H9 (cell line): ENCODE measurements around the gene MYL9. TPM values are rescaled to one million over a fixed set of nuclear protein-coding genes. Genes with fewer than 3 reads are reported as not detected.

Source experiments
- DNase-seq: peaks from one replicate; pipeline ENCODE4 v3.0.0-alpha.2; 2017
- H2AFZ ChIP-seq: one replicate; pipeline ENCODE4 v1.6.1; 2013; ENCODE audit warnings: mild to moderate bottlenecking, low read length, control low read depth, moderate library complexity
- H2AK5ac ChIP-seq: 2 replicates; pipeline ENCODE4 v1.6.1; 2013; ENCODE audit warnings: low read length, control low read depth, mixed read lengths; ENCODE audit not compliant: insufficient read length
- H2BK120ac ChIP-seq: one replicate; pipeline ENCODE4 v1.6.1; 2013; ENCODE audit warnings: low read depth, mild to moderate bottlenecking, low read length, control low read depth, inconsistent platforms; ENCODE audit not compliant: poor library complexity, severe bottlenecking
- H2BK12ac ChIP-seq: 2 replicates; pipeline ENCODE4 v1.6.1; 2013; ENCODE audit warnings: low read length, control low read depth, mixed read lengths, low read depth; ENCODE audit not compliant: insufficient read length
- H2BK15ac ChIP-seq: 2 replicates; pipeline ENCODE4 v1.6.1; 2013; ENCODE audit warnings: low read depth, low read length, control low read depth
- H2BK20ac ChIP-seq: one replicate; pipeline ENCODE4 v1.6.1; 2013; ENCODE audit warnings: low read depth, mild to moderate bottlenecking, low read length, control low read depth, inconsistent platforms; ENCODE audit not compliant: poor library complexity, severe bottlenecking
- H2BK5ac ChIP-seq: 2 replicates; pipeline ENCODE4 v1.6.1; 2013; ENCODE audit warnings: low read length, control low read depth, mixed read lengths; ENCODE audit not compliant: insufficient read length
- H3K14ac ChIP-seq: 2 replicates; pipeline ENCODE4 v1.6.1; 2013; ENCODE audit warnings: low read length, control low read depth; ENCODE audit not compliant: insufficient read depth
- H3K18ac ChIP-seq: 2 replicates; pipeline ENCODE4 v1.6.1; 2013; ENCODE audit warnings: low read depth, mild to moderate bottlenecking, mixed read lengths, low read length, control low read depth; ENCODE audit not compliant: insufficient read length
- H3K23ac ChIP-seq: 2 replicates; pipeline ENCODE4 v1.6.1; 2013; ENCODE audit warnings: low read length, control low read depth, mixed read lengths, low read depth; ENCODE audit not compliant: insufficient read length
- H3K23me2 ChIP-seq: 2 replicates; pipeline ENCODE4 v1.6.1; 2013; ENCODE audit warnings: low read depth, mild to moderate bottlenecking, mixed read lengths, low read length, control low read depth; ENCODE audit not compliant: insufficient read length, poor library complexity, severe bottlenecking
- H3K27ac ChIP-seq: 2 replicates; pipeline ENCODE4 v1.5.1; 2013; ENCODE audit warnings: low read length, control low read depth, mixed read lengths, low read depth; ENCODE audit not compliant: insufficient read length
- H3K27me3 ChIP-seq: 2 replicates; pipeline ENCODE4 v1.6.1; 2013; ENCODE audit warnings: low read length, control low read depth, inconsistent platforms; ENCODE audit not compliant: insufficient read depth
- H3K4ac ChIP-seq: 2 replicates; pipeline ENCODE4 v1.6.1; 2013; ENCODE audit warnings: low read depth, mild to moderate bottlenecking, control low read depth, inconsistent platforms, low read length, moderate library complexity
- H3K4me1 ChIP-seq: 2 replicates; pipeline ENCODE4 v1.6.1; 2013; ENCODE audit warnings: low read length, control low read depth, inconsistent platforms; ENCODE audit not compliant: insufficient read depth
- H3K4me2 ChIP-seq: 2 replicates; pipeline ENCODE4 v1.6.1; 2013; ENCODE audit warnings: low read length, control low read depth, mixed read lengths; ENCODE audit not compliant: insufficient read length, insufficient read depth
- H3K56ac ChIP-seq: 2 replicates; pipeline ENCODE4 v1.6.1; 2013; ENCODE audit warnings: low read depth, mild to moderate bottlenecking, mixed read lengths, low read length, control low read depth; ENCODE audit not compliant: insufficient read length
- H3K79me1 ChIP-seq: 2 replicates; pipeline ENCODE4 v1.6.1; 2013; ENCODE audit warnings: low read depth, mild to moderate bottlenecking, moderate library complexity, low read length, control low read depth, inconsistent platforms; ENCODE audit not compliant: insufficient read depth, poor library complexity, severe bottlenecking
- H3K79me2 ChIP-seq: 2 replicates; pipeline ENCODE4 v1.6.1; 2013; ENCODE audit warnings: low read length, control low read depth, inconsistent platforms; ENCODE audit not compliant: insufficient read depth
- H3K9ac ChIP-seq: 2 replicates; pipeline ENCODE4 v1.6.1; 2013; ENCODE audit warnings: low read length, control low read depth, mixed read lengths; ENCODE audit not compliant: insufficient read length; ENCODE audit errors: extremely low read depth
- H3K9me3 ChIP-seq: one replicate; pipeline ENCODE4 v1.6.1; 2013; ENCODE audit warnings: low read depth, low read length, inconsistent platforms; ENCODE audit not compliant: control insufficient read depth
- H3T11ph ChIP-seq: one replicate; pipeline ENCODE4 v1.6.1; 2013; ENCODE audit warnings: mild to moderate bottlenecking, low read length, control low read depth, inconsistent platforms
- H4K20me1 ChIP-seq: one replicate; pipeline ENCODE4 v1.6.1; 2013; ENCODE audit not compliant: control insufficient read depth, insufficient read length, insufficient read depth
- H4K5ac ChIP-seq: 2 replicates; pipeline ENCODE4 v1.6.1; 2013; ENCODE audit warnings: low read depth, mild to moderate bottlenecking, mixed read lengths, low read length, control low read depth; ENCODE audit not compliant: insufficient read length
- H4K8ac ChIP-seq: replicated peaks from 2 replicates; pipeline ENCODE4 v1.6.1; 2013; ENCODE audit warnings: low read length, control low read depth, mixed read lengths, low read depth; ENCODE audit not compliant: insufficient read length
- H4K91ac ChIP-seq: 2 replicates; pipeline ENCODE4 v1.6.1; 2013; ENCODE audit warnings: low read depth, mild to moderate bottlenecking, moderate library complexity, mixed read lengths, low read length, control low read depth; ENCODE audit not compliant: insufficient read length
- H3K27ac Mint-ChIP-seq, 3 experiments: 2 replicates in 2 of 3; 3 replicates in 1 of 3; pipeline ENCODE4 v1.8.0; 2020 to 2021; ENCODE audit warnings: mixed read lengths in 3 of 3, mild to moderate bottlenecking in 1 of 3, moderate library complexity in 1 of 3
- H3K27me3 Mint-ChIP-seq: 2 replicates; pipeline ENCODE4 v1.8.0; 2021; ENCODE audit warnings: low read depth, mild to moderate bottlenecking, moderate library complexity, mixed read lengths
- H3K36me3 Mint-ChIP-seq, 3 experiments: 2 replicates in 2 of 3; 3 replicates in 1 of 3; pipeline ENCODE4 v1.8.0; 2020 to 2021; ENCODE audit warnings: low read depth in 3 of 3, mixed read lengths in 3 of 3; ENCODE audit not compliant: insufficient read depth in 1 of 3
- H3K4me1 Mint-ChIP-seq, 2 experiments: 2 replicates each; pipeline ENCODE4 v1.8.0; 2020; ENCODE audit warnings: mixed read lengths in 2 of 2
- H3K4me3 Mint-ChIP-seq, 2 experiments: 2 replicates in 1 of 2; 3 replicates in 1 of 2; pipeline ENCODE4 v1.8.0; 2020 to 2021; ENCODE audit warnings: mild to moderate bottlenecking in 2 of 2, mixed read lengths in 2 of 2, moderate library complexity in 1 of 2
- H3K9me3 Mint-ChIP-seq, 2 experiments: 2 replicates in 1 of 2; 3 replicates in 1 of 2; pipeline ENCODE4 v1.8.0; 2020; ENCODE audit warnings: mild to moderate bottlenecking in 2 of 2, mixed read lengths in 2 of 2, moderate library complexity in 1 of 2
- WGBS: extraction: QIAGEN DNeasy Blood & Tissue Kit; methylation state at CpG from one replicate; pipeline ENCODE4 v1.1.7; 2013; ENCODE audit warnings: missing lambda C conversion rate, low lambda C conversion rate, mixed read lengths; ENCODE audit not compliant: insufficient read length; ENCODE audit errors: extremely low coverage; 5-methylcytosine and 5-hydroxymethylcytosine counted together
- total RNA-seq: library from RNA; stranded (reverse); gene quantifications from 2 replicates; pipeline ENCODE4 v1.2.1, GENCODE V29; 2021
- TF ChIP-seq, protein P1 (sequence below): fragments of 200-600 bp; sonication (generic); conservative IDR thresholded peaks from 3 replicates; pipeline ENCODE4 v1.8.0; 2021; ENCODE audit warnings: antibody characterized with exemption, mild to moderate bottlenecking

The MYL9 gene
- total RNA-seq, 1 experiment from 2014 or later, result 218 TPM

DNA sequence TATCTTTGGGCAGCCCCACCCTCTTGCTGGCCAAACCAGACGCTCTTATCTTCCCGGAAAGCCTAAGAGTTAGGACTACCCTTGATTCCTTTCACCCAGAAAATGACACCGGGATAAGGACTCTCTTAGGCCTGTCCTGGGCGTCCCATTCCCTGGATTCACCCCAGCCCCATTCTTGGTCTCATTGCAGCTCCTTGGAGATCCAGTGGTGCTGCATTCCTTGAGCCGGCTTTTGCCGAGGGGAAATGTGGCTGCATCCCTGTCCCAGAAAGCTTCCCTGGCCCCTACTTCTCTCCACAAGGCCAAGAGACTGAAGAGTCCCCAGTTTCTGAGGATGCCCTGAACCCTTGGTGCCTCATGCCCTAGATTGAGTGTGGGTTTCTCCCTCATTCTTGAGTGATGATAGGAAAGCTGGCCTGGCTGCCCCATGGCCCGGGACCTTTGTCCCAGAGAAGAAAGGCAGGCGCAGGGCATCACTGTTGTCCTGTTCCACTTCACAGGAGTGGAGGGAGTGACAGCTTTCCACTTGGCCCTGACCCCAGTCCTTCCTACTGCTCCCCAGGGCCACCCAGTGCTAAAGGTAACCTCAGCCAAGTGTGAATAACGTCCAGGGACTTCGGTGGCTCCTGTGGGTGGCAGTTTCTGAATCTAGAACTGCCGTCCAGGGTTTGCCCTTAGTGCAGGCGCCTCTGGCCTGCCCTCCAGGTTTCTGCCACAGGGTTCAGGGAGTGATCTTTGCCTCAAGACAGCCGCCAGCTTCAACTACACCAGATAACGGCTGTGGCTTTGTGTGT, 42.7 kb upstream of the MYL9 start:
- Histone ChIP-seq H3K79me1 (no peaks in the 10 kb centered on the region), H2BK120ac (no peak overlapping the region), H4K8ac (no peak overlapping the region), H3K27ac (no peak overlapping the region), H3K18ac (no peak overlapping the region), H2AFZ (no peak overlapping the region), H3T11ph (no peak overlapping the region), H3K23ac (no peak overlapping the region), H4K91ac (no peak overlapping the region), H2BK5ac (no peak overlapping the region), H2BK20ac (no peak overlapping the region), H3K4me2 (no peak overlapping the region), H3K4me1 (no peaks in the 10 kb centered on the region), H2AK5ac (no peak overlapping the region), H3K14ac (no peak overlapping the region), H3K9ac (no peak overlapping the region), H3K56ac (no peak overlapping the region), H2BK12ac (no peak overlapping the region), H3K27me3 (no peaks in the 10 kb centered on the region), H4K20me1 (no peaks in the 10 kb centered on the region), H3K9me3 (no peaks in the 10 kb centered on the region), H3K4ac (no peak overlapping the region), H3K23me2 (no peaks in the 10 kb centered on the region), H2BK15ac (no peak overlapping the region), H4K5ac (no peak overlapping the region), H3K79me2 (no peaks in the 10 kb centered on the region)
- H3K4me1 Mint-ChIP-seq, result no peaks in the 10 kb centered on the region
- TF ChIP-seq, protein P1, sequence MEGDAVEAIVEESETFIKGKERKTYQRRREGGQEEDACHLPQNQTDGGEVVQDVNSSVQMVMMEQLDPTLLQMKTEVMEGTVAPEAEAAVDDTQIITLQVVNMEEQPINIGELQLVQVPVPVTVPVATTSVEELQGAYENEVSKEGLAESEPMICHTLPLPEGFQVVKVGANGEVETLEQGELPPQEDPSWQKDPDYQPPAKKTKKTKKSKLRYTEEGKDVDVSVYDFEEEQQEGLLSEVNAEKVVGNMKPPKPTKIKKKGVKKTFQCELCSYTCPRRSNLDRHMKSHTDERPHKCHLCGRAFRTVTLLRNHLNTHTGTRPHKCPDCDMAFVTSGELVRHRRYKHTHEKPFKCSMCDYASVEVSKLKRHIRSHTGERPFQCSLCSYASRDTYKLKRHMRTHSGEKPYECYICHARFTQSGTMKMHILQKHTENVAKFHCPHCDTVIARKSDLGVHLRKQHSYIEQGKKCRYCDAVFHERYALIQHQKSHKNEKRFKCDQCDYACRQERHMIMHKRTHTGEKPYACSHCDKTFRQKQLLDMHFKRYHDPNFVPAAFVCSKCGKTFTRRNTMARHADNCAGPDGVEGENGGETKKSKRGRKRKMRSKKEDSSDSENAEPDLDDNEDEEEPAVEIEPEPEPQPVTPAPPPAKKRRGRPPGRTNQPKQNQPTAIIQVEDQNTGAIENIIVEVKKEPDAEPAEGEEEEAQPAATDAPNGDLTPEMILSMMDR, result no peak
- H3K36me3 Mint-ChIP-seq, result peaks cover 16 to 69% (median 65%) of the 10 kb centered on the region in 3 experiments; a peak in 6 of 7 replicates
- no peak overlapping the region for H3K4me3 Mint-ChIP-seq
- H3K27ac Mint-ChIP-seq, result 0 out of 7 replicates have a peak overlapping the region, but pooled peaks of 1 of the 3 experiments have one; percentile 15
- DNase-seq, result no peak
- whole genome bisulfite sequencing, result no CpG with 5 or more reads among the region's 14 CpGs
- no peaks in the 10 kb centered on the region for H3K27me3 Mint-ChIP-seq
- no peaks in the 10 kb centered on the region for H3K9me3 Mint-ChIP-seq
